ENCODE data around the gene NTSR1. TPM values are rescaled to one million over a fixed set of nuclear protein-coding genes. Genes with fewer than 3 reads are reported as not detected.

NTSR1 gene
- total and polyA plus RNA-seq, 8 donors, result 0.03 to 3.5 (median 0.12) TPM

DNA sequence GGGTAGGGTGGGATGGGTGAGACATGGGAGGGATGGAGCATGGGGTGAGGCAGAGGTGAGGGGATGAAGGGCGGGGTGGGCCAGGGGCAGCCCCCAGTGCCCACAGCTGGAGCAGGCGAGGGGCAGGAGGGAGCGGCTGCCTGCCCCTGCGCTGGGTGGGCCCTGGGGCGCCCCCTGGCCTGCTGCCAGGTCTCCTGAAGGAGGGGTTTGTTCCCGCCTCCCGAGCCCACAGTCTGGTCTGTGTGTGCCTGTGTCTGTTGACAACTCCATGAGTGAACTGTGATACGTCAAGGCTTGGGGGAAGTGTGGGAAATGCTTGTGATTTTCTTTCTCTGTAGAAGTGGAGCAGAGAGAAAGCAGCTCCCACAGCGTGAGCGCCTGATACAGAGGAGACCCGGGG, 76.8 kb downstream of the NTSR1 start:
- Histone ChIP-seq H3K9me3 (no peaks in the 10 kb centered on the region), H3K27me3 (peaks cover 0 to 14% of the 10 kb centered on the region in 2 donors), H3K27ac (no peak overlapping the region), H3K4me1 (peaks cover 0 to 32% of the 10 kb centered on the region in 2 donors), H3K4me3 (no peak overlapping the region), H3K36me3 (no peaks in the 10 kb centered on the region)
- TF ChIP-seq, protein P1, sequence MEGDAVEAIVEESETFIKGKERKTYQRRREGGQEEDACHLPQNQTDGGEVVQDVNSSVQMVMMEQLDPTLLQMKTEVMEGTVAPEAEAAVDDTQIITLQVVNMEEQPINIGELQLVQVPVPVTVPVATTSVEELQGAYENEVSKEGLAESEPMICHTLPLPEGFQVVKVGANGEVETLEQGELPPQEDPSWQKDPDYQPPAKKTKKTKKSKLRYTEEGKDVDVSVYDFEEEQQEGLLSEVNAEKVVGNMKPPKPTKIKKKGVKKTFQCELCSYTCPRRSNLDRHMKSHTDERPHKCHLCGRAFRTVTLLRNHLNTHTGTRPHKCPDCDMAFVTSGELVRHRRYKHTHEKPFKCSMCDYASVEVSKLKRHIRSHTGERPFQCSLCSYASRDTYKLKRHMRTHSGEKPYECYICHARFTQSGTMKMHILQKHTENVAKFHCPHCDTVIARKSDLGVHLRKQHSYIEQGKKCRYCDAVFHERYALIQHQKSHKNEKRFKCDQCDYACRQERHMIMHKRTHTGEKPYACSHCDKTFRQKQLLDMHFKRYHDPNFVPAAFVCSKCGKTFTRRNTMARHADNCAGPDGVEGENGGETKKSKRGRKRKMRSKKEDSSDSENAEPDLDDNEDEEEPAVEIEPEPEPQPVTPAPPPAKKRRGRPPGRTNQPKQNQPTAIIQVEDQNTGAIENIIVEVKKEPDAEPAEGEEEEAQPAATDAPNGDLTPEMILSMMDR (IDR thresholded peaks at IDR 0.05), result no peak
- DNase-seq (no peak), ATAC-seq (no peak)
- intact Hi-C loops (cut with DNase I), result no loop called here

GRCh38 chr20:62786157-62786556, 77.5 kb downstream of the NTSR1 start:
- DNase-seq (no peak), ATAC-seq (no peak)
- H3K36me3 ChIP-seq, result no peaks in the 10 kb centered on the region
- TF ChIP-seq, protein P1 (IDR thresholded peaks at IDR 0.05), result no peak
- peaks cover 0 to 37% of the 10 kb centered on the region in 2 donors for H3K4me1 ChIP-seq
- intact Hi-C loops (cut with DNase I), result no loop called here
- no peaks in the 10 kb centered on the region for H3K9me3 ChIP-seq
- no peak overlapping the region for H3K4me3 ChIP-seq
- H3K27me3 ChIP-seq, result peaks cover 0 to 11% of the 10 kb centered on the region in 2 donors
- H3K27ac ChIP-seq, result no peak overlapping the region

- Histone ChIP-seq H3K36me3 (no peaks in the 10 kb centered on the region), H3K9me3 (no peaks in the 10 kb centered on the region), H3K27ac (peak overlapping the region in 1 of 2 donors; percentile 82), H3K4me3 (no peak overlapping the region), H3K4me1 (peaks cover 0 to 45% of the 10 kb centered on the region in 2 donors), H3K27me3 (peaks cover 0 to 11% of the 10 kb centered on the region in 2 donors)
- no peak for ATAC-seq
- DNase-seq, result no peak
- intact Hi-C loops (cut with DNase I), result no loop called here
- TF ChIP-seq, protein P1 (IDR thresholded peaks at IDR 0.05), result no peak
Observed at GRCh38 chr20:62787321-62787720, 78.7 kb downstream of the NTSR1 start.

DNA sequence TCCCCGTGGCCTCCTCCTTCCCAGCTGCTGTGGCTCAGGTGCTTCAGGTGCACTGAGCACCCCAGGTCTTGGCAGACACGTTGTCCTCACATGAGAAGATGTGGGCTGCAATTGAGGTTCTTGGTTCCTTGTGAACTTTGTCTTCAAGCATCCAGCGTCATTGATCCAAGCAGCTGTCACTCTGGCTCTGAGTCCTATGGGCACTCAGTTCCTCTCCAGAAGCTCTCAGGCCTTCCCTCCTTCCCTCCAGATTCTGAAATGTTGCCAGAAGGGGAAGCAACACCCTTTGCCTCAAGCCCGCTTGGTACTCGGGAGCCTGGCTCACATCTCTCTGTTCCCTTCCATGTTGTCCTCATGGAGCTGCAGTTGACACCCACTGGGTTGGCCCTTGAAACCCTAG, 79.2 kb downstream of the NTSR1 start:
- Histone ChIP-seq H3K4me3 (no peak overlapping the region), H3K27me3 (peaks cover 0 to 11% of the 10 kb centered on the region in 2 donors), H3K27ac (peak overlapping the region in 1 of 2 donors; percentile 82), H3K36me3 (no peaks in the 10 kb centered on the region), H3K9me3 (no peaks in the 10 kb centered on the region), H3K4me1 (peaks cover 0 to 42% of the 10 kb centered on the region in 2 donors)
- TF ChIP-seq, protein P1 (IDR thresholded peaks at IDR 0.05), result no peak
- intact Hi-C loops (cut with DNase I), result no loop called here
- ATAC-seq (no peak), DNase-seq (no peak)

GRCh38 chr20:62788607-62789006, 80.0 kb downstream of the NTSR1 start:
- TF ChIP-seq, protein P1 (IDR thresholded peaks at IDR 0.05), result no peak
- intact Hi-C loops (cut with DNase I), result no loop called here
- ATAC-seq (no peak), DNase-seq (no peak)
- Histone ChIP-seq H3K36me3 (no peaks in the 10 kb centered on the region), H3K27me3 (peaks cover 0 to 11% of the 10 kb centered on the region in 2 donors), H3K9me3 (no peaks in the 10 kb centered on the region), H3K4me3 (no peak overlapping the region), H3K27ac (peak overlapping the region in 1 of 2 donors; percentile 82), H3K4me1 (peaks cover 0 to 41% of the 10 kb centered on the region in 2 donors)
